Measurements from ENCODE around the gene IL17RA.
A peak's percentile ranks its signal among the peaks of the same experiment; 100 is the strongest.

Gene IL17RA

DNA sequence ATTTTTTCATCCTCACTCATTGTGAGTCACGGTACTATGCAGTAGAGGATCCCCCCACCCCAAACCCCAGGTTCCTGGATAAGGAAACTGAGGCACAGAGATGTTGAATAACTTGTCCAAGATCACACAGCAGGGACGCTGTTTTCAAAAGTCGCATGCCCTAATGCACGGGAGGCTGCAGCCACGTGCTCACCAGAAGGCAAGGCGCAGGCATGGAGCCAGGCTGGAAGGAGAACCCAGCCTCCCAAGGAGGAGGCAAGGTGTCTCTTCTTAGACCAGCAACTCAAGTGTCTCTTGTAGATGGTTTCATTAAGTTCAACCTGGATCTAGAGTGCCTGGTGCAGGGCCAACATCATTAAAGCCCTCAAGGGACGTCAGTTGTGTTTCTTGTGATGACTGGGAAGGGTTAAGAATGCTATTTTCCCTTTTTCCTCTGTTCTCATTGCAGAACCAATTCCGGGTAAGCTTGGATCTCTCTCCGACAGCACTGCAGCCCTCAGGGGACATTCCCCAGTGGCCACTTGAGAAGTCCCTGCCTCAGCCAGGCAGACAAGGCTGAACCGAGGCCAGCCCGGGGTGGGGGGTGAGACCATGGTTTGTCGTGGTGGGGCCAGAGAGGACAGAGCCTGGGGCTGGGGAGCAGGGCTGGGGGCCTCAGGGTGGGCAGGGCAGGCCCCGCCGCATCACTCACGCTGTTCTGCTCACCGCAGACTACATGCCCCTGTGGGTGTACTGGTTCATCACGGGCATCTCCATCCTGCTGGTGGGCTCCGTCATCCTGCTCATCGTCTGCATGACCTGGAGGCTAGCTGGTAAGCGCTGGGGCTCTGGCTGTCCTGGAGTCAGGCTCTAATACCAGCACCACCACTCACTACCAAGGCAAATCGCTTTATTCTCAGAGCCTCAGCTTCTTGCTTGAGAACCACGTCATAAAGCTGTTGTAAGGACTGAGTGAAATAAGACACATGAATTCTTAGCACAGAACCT is 20.6 kb downstream of the IL17RA start:
- no peaks in the 10 kb centered on the region for H3K9me3 Mint-ChIP-seq
- H3K27ac Mint-ChIP-seq, result peak overlapping the region; percentile 91
- peaks cover 95% of the 10 kb centered on the region for H3K36me3 Mint-ChIP-seq (ENCODE audit: low read depth)
- H3K4me1 Mint-ChIP-seq (ENCODE audit: low read depth), result peaks cover 87% of the 10 kb centered on the region
- H3K4me3 Mint-ChIP-seq, result peak overlapping the region; percentile 33
- H3K27me3 Mint-ChIP-seq, result no peaks in the 10 kb centered on the region
- intact Hi-C loops (cut with micrococcal nuclease), result loop anchor here (2.0 kb wide), 2 partner anchors 15 to 19 kb away; partner anchors contain the start of gene TMEM121B

DNA sequence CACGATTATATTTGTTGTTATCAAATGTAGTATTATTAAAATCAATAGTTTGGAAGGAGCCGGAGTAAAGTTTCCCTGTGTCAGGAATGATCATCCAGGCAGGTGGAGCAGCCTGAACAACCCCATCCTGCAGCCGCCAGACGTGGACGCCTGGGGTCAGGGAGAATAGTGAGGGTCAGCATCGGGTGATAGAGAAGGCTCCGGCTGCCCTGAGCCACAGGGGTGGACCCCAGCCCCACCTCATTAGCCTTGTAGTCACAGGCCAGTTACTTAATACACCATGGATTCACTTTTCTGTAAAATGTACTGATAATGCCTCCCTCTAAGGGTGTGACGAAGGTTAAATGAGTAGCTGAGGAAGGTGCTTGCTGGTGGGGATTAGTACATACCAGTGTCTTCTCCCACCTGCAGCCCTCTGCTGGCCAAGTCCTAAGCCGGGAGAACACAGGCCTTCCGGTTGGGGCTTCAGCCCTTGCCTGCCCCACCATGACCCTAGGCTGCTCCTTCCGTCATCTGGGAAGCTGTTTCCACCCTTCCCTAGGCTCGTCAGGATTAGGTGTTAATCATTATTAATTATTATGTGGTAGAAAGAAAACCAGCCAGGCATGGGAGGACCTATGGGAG is 21.5 kb downstream of the IL17RA start:
- Mint-ChIP-seq H3K4me1 (ENCODE audit: low read depth) (peaks cover 87% of the 10 kb centered on the region), H3K36me3 (ENCODE audit: low read depth) (peaks cover 95% of the 10 kb centered on the region), H3K27ac (peak overlapping the region; percentile 91), H3K9me3 (no peaks in the 10 kb centered on the region), H3K4me3 (peak overlapping the region; percentile 60), H3K27me3 (no peaks in the 10 kb centered on the region)
- intact Hi-C loops (cut with micrococcal nuclease), result loop anchor here (2.0 kb wide), 1 partner anchor 15 kb away; the partner anchor contains the start of gene TMEM121B

DNA sequence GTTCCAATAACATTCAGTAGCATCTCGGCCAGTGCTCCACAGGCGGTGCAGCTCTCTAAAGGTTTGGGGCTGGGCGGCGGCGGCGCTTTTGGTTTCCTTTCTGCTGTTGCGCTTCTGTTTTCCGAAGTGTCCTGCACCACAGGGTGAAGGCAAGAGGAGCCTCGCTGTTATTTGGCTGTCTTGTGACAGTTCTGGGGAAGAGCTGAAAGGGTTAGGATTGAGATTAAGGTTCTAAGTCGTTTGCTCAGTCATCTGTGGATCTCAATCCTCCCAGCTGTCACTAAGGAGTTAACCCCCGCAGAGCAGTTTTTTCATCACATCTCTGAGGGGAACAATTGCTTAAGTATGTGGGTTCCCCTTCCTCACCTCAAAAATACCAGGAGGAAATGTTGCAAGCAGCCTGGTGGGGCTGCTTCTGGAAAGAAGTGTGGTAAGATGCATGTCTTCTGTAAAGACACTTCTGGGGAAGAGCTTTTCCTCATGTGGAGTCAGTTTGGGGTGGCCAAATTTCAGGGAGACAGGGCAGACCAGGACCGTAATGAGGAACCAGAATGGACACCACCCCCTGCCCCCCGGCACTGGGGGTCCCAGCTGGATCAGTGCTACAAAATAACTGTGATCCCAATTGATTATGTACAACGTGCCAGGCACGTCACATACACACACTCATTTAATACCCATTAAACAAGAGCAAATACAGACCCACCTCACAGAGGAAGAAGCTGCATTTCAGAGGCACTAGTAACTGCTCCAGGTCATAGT is 22.2 kb downstream of the IL17RA start:
- peak overlapping the region; percentile 91 for H3K27ac Mint-ChIP-seq
- peaks cover 95% of the 10 kb centered on the region for H3K36me3 Mint-ChIP-seq (ENCODE audit: low read depth)
- H3K4me1 Mint-ChIP-seq (ENCODE audit: low read depth), result peaks cover 87% of the 10 kb centered on the region
- intact Hi-C loops (cut with micrococcal nuclease), result loop anchor here (2.0 kb wide), 1 partner anchor 14 kb away; the partner anchor contains the start of gene TMEM121B
- H3K9me3 Mint-ChIP-seq, result no peaks in the 10 kb centered on the region
- H3K4me3 Mint-ChIP-seq, result peak overlapping the region; percentile 60
- H3K27me3 Mint-ChIP-seq, result no peaks in the 10 kb centered on the region

GRCh38 chr22:17107547-17107810 is 22.7 kb downstream of the IL17RA start:
- intact Hi-C loops (cut with micrococcal nuclease), result loop anchor here (2.0 kb wide), 1 partner anchor 13 kb away; the partner anchor contains the start of gene TMEM121B
- Mint-ChIP-seq H3K4me1 (ENCODE audit: low read depth) (peaks cover 87% of the 10 kb centered on the region), H3K27me3 (no peaks in the 10 kb centered on the region), H3K36me3 (ENCODE audit: low read depth) (peaks cover 95% of the 10 kb centered on the region), H3K9me3 (no peaks in the 10 kb centered on the region), H3K27ac (peak overlapping the region; percentile 91), H3K4me3 (peak overlapping the region; percentile 60)

DNA sequence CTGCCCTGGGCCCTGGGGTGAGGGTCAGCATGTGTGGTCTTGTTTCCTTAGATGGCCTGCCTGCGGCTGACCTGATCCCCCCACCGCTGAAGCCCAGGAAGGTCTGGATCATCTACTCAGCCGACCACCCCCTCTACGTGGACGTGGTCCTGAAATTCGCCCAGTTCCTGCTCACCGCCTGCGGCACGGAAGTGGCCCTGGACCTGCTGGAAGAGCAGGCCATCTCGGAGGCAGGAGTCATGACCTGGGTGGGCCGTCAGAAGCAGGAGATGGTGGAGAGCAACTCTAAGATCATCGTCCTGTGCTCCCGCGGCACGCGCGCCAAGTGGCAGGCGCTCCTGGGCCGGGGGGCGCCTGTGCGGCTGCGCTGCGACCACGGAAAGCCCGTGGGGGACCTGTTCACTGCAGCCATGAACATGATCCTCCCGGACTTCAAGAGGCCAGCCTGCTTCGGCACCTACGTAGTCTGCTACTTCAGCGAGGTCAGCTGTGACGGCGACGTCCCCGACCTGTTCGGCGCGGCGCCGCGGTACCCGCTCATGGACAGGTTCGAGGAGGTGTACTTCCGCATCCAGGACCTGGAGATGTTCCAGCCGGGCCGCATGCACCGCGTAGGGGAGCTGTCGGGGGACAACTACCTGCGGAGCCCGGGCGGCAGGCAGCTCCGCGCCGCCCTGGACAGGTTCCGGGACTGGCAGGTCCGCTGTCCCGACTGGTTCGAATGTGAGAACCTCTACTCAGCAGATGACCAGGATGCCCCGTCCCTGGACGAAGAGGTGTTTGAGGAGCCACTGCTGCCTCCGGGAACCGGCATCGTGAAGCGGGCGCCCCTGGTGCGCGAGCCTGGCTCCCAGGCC is 23.7 kb downstream of the IL17RA start:
- Mint-ChIP-seq H3K27ac (peak overlapping the region; percentile 91), H3K27me3 (no peaks in the 10 kb centered on the region), H3K4me1 (ENCODE audit: low read depth) (peaks cover 89% of the 10 kb centered on the region), H3K9me3 (no peaks in the 10 kb centered on the region), H3K36me3 (ENCODE audit: low read depth) (peaks cover 94% of the 10 kb centered on the region), H3K4me3 (no peak overlapping the region)
- intact Hi-C loops (cut with micrococcal nuclease), result no loop called here

GRCh38 chr22:17109113-17109865 is 24.5 kb downstream of the IL17RA start:
- Mint-ChIP-seq H3K4me3 (no peak overlapping the region), H3K4me1 (ENCODE audit: low read depth) (peaks cover 92% of the 10 kb centered on the region), H3K27me3 (no peaks in the 10 kb centered on the region), H3K36me3 (ENCODE audit: low read depth) (peaks cover 91% of the 10 kb centered on the region), H3K27ac (peak overlapping the region; percentile 91), H3K9me3 (no peaks in the 10 kb centered on the region)
- intact Hi-C loops (cut with micrococcal nuclease), result no loop called here

- Mint-ChIP-seq H3K9me3 (no peaks in the 10 kb centered on the region), H3K4me1 (ENCODE audit: low read depth) (peaks cover 92% of the 10 kb centered on the region)
These were observed 25.2 kb downstream of the IL17RA start for GRCh38 chr22:17109976-17110375.

DNA sequence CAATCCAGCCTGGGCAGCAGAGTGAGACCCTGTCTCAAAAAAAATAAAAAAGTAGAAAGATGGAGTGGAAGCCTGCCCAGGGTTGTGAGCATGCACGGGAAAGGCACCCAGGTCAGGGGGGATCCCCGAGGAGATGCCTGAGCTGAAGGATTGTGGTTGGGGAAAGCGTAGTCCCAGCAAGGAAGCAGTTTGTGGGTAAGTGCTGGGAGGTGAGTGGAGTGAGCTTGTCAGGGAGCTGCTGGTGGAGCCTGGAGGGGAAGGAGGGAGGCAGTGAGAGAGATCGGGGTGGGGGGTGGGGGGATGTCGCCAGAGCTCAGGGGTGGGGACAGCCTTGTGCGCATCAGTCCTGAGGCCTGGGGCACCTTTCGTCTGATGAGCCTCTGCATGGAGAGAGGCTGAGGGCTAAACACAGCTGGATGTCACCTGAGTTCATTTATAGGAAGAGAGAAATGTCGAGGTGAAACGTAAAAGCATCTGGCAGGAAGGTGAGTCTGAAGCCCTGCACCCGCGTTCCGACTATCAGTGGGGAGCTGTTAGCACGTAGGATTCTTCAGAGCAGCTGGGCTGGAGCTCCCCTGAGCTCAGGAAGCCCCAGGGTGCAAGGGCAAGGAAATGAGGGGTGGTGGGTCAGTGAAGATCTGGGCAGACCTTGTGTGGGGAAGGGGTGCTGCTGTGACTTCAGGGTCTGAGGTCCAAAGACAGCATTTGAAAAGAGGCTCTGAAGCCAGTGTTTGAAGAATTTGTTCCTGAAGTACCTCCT is 26.2 kb downstream of the IL17RA start:
- H3K9me3 Mint-ChIP-seq, result no peaks in the 10 kb centered on the region
- intact Hi-C loops (cut with micrococcal nuclease), result no loop called here

More at GRCh38 chr22:17109976-17110375, 25.2 kb downstream of the IL17RA start:
- Mint-ChIP-seq H3K36me3 (ENCODE audit: low read depth) (peaks cover 86% of the 10 kb centered on the region), H3K27me3 (no peaks in the 10 kb centered on the region), H3K27ac (no peak overlapping the region), H3K4me3 (no peak overlapping the region)
- intact Hi-C loops (cut with micrococcal nuclease), result no loop called here

DNA sequence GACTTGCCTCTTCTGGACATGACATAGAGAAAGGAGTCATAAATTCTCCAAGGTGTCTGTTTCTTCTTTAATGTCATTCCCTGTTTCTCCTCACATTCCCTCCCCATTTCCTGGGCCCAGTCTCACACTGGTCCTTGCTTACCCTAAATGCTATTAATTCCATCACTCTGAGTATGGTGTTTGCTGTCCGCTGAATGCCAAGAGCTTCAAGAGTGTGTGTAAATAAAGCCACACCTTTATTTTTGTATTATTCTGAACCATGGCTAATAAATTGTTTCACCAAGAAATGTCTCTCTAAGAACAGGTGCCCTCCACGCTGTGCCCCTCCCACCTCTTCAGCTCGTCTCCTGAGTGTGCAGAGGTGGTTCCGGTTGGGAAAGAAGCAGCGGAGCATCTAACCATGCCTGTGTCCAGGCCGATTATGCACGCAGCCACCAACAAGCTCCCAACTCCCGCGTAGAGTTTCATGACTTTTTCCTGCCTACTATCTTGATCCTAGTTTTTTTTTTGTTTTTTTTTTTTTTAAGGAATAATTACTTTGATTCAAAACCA is 27.8 kb downstream of the IL17RA start:
- intact Hi-C loops (cut with micrococcal nuclease), result no loop called here

More for the DNA sequence above, 26.2 kb downstream of the IL17RA start:
- H3K4me3 Mint-ChIP-seq, result no peak overlapping the region
- H3K27ac Mint-ChIP-seq, result peak overlapping the region; percentile 26
- peaks cover 76% of the 10 kb centered on the region for H3K36me3 Mint-ChIP-seq (ENCODE audit: low read depth)
- H3K4me1 Mint-ChIP-seq (ENCODE audit: low read depth), result peaks cover 92% of the 10 kb centered on the region
- H3K27me3 Mint-ChIP-seq, result no peaks in the 10 kb centered on the region

GRCh38 chr22:17113600-17113999 is 28.8 kb downstream of the IL17RA start:
- Mint-ChIP-seq H3K4me1 (ENCODE audit: low read depth) (peaks cover 95% of the 10 kb centered on the region), H3K4me3 (no peak overlapping the region), H3K9me3 (no peaks in the 10 kb centered on the region), H3K36me3 (ENCODE audit: low read depth) (peaks cover 55% of the 10 kb centered on the region), H3K27ac (no peak overlapping the region), H3K27me3 (no peaks in the 10 kb centered on the region)
- intact Hi-C loops (cut with micrococcal nuclease), result no loop called here

More for the DNA sequence above, 27.8 kb downstream of the IL17RA start:
- H3K36me3 Mint-ChIP-seq (ENCODE audit: low read depth), result peaks cover 65% of the 10 kb centered on the region
- H3K27ac Mint-ChIP-seq, result peak overlapping the region; percentile 68
- peaks cover 92% of the 10 kb centered on the region for H3K4me1 Mint-ChIP-seq (ENCODE audit: low read depth)
- no peaks in the 10 kb centered on the region for H3K9me3 Mint-ChIP-seq
- no peaks in the 10 kb centered on the region for H3K27me3 Mint-ChIP-seq
- no peak overlapping the region for H3K4me3 Mint-ChIP-seq

DNA sequence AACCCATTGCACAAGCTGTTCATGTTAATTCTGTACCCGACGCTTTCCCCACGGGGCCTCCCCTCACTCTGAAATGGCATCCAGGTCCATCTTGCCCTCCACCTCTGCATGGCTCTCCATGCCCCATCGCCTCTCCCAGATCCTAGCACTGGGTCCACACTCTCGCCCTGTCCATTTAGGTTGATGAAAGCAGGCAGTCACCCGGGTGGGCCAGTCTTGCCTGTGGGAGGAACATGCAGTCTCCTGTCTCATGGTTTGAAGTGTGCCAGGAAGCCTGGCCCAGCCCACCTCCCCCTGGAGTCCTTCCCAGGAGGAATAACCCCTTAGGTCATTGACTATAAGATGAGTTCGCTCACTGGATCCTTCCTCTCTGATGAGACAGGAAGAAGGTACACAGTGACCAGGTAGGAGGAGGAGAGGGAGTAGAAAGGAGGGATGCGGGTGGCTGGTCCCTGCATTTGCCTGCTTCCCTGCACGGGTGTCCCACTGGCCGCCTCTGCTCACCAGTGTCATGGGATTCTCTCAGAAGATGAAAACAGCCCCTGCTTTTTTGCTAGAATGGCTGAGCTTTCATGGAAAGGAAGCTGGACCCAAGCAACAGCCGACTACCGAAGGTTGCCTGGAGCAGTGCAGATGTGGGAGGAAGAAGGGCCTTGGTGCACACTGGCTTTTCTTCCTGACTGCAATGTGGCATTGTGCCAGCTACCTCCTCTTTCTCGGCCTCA is 29.5 kb downstream of the IL17RA start:
- no peaks in the 10 kb centered on the region for H3K27me3 Mint-ChIP-seq
- peaks cover 100% of the 10 kb centered on the region for H3K4me1 Mint-ChIP-seq (ENCODE audit: low read depth)
- peak overlapping the region; percentile 44 for H3K27ac Mint-ChIP-seq
- H3K9me3 Mint-ChIP-seq, result no peaks in the 10 kb centered on the region
- intact Hi-C loops (cut with micrococcal nuclease), result no loop called here
- no peak overlapping the region for H3K4me3 Mint-ChIP-seq
- H3K36me3 Mint-ChIP-seq (ENCODE audit: low read depth), result peaks cover 50% of the 10 kb centered on the region

Data from dendritic cell treated with granulocyte-macrophage colony-stimulating factor and Interleukin-4, amounts not matched to agents 40 ng/mL and 50 ng/mL, for 4 days (primary cell).